Measurements from ENCODE around the gene CCDC127.

DNA sequence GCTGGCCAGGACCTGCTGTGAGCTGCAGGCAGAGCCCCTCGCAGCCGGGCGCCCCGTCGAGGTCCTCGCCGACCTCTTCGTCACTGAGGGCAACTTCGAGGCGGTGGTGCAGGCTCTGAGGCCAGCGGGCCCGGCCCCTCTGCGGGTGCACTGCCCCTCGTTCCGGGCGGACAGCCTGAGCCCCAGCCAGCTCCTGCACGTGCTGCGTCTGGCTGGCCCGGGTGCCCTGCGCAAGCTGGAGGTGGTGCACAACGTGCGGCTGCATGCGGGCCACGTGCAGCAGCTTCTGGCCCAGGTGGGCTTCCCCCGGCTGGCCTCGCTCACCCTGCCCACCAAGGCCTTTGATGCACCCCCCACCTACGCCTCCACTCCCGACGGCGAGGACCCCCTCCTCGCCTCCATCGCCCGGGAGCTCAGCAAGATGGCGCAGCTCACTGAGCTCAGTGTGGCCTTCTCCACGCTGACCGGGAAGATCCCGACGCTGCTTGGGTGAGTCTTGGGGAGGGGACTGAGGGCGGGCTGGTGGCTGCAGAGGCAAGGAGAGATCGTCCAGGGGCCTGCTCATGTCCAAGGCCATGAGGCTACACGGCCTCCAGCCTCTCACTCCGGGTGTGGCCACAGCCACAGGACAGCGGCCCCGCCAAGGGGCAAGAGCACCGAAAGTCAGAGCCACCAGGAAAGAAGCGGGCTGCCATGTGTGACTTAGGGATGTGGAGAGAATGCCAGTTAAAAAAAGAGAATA is 25.8 kb downstream of the CCDC127 start:
- TF ChIP-seq, protein P1, sequence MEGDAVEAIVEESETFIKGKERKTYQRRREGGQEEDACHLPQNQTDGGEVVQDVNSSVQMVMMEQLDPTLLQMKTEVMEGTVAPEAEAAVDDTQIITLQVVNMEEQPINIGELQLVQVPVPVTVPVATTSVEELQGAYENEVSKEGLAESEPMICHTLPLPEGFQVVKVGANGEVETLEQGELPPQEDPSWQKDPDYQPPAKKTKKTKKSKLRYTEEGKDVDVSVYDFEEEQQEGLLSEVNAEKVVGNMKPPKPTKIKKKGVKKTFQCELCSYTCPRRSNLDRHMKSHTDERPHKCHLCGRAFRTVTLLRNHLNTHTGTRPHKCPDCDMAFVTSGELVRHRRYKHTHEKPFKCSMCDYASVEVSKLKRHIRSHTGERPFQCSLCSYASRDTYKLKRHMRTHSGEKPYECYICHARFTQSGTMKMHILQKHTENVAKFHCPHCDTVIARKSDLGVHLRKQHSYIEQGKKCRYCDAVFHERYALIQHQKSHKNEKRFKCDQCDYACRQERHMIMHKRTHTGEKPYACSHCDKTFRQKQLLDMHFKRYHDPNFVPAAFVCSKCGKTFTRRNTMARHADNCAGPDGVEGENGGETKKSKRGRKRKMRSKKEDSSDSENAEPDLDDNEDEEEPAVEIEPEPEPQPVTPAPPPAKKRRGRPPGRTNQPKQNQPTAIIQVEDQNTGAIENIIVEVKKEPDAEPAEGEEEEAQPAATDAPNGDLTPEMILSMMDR (conservative IDR thresholded peaks at IDR 0.05; ENCODE audit: low read depth, low read length), result no peak
- TF ChIP-seq SMC3 (IDR thresholded peaks at IDR 0.05; ENCODE audit: low read depth, low read length), result no peak
- TF ChIP-seq POLR2A (IDR thresholded peaks at IDR 0.05; ENCODE audit: low read depth, low read length), result no peak
- TF ChIP-seq BHLHE40 (IDR thresholded peaks at IDR 0.05; ENCODE audit: low read depth, low read length), result no peak
- no peak for TF ChIP-seq MAZ (IDR thresholded peaks at IDR 0.05; ENCODE audit: borderline replicate concordance, low read depth, low read length)
- TF ChIP-seq MAFK (IDR thresholded peaks at IDR 0.05; ENCODE audit: low read depth, low read length), result no peak
